Measurements from ENCODE around the gene FSD1.
"Not testable (repeated sequence)": the region's sequence is repeated elsewhere in the genome, so short reads cannot be mapped to it uniquely, and the experiment has no call there.

GRCh38 chr19:4274321-4274686, 30.1 kb upstream of the FSD1 start:
- TF ChIP-seq CTCF (IDR thresholded peaks at IDR 0.05; ENCODE audit: insufficient read depth, low read length); POLR2AphosphoS5 (IDR thresholded peaks at IDR 0.05; ENCODE audit: low read depth): not testable (repeated sequence)
